H1 (cell line): Measurements from ENCODE around the gene CXCR4. TPM values are rescaled to one million over a fixed set of nuclear protein-coding genes. Genes with fewer than 3 reads are reported as not detected.

Experiments used
- CTCF ChIA-PET: fragments of 300-600 bp; sonication (Branson Sonifier 250); formaldehyde crosslinking; loops from one replicate; lab custom pipeline; 2021; ENCODE audit not compliant: partially characterized antibody; lab: Charles Lee
- POLR2A ChIA-PET: fragments of 300-600 bp; sonication (Branson Sonifier 250); formaldehyde crosslinking; loops from one replicate; lab custom pipeline; 2021; ENCODE audit warnings: inconsistent platforms; ENCODE audit not compliant: partially characterized antibody; lab: Charles Lee
- DNase-seq, 2 experiments: peaks; one replicate each; pipeline versions ENCODE4 v3.0.0 to v3.0.0-alpha.2; 2010 to 2022; ENCODE audit warnings: low spot score in 2 of 2, low read depth in 1 of 2, mixed read lengths in 1 of 2
- FAIRE-seq: peaks from 2 replicates; lab custom pipeline; 2011; peaks lifted over from hg19 to GRCh38; lab: Jason Lieb, UNC
- H2AFZ ChIP-seq: 2 replicates; pipeline ENCODE4 v1.8.1; 2012; ENCODE audit warnings: low read length, inconsistent platforms
- H2AK5ac ChIP-seq: 2 replicates; pipeline ENCODE4 v1.6.1; 2013; ENCODE audit warnings: low read depth, low read length
- H2BK120ac ChIP-seq: replicated peaks from 2 replicates; pipeline ENCODE3; 2013; ENCODE audit warnings: low read depth, low read length, inconsistent platforms
- H2BK12ac ChIP-seq: 2 replicates; pipeline ENCODE4 v1.6.1; 2013; ENCODE audit warnings: low read depth, low read length
- H2BK15ac ChIP-seq: 2 replicates; pipeline ENCODE4 v1.6.1; 2013; ENCODE audit warnings: low read length
- H2BK20ac ChIP-seq: 2 replicates; pipeline ENCODE4 v1.6.1; 2013; ENCODE audit warnings: low read length
- H2BK5ac ChIP-seq: 2 replicates; pipeline ENCODE4 v1.6.1; 2013; ENCODE audit warnings: low read depth, low read length
- H3K14ac ChIP-seq: 2 replicates; pipeline ENCODE4 v1.6.1; 2013; ENCODE audit warnings: inconsistent platforms; ENCODE audit not compliant: insufficient read length
- H3K18ac ChIP-seq: 2 replicates; pipeline ENCODE4 v1.6.1; 2013; ENCODE audit warnings: low read length; ENCODE audit errors: extremely low read depth
- H3K23ac ChIP-seq: 2 replicates; pipeline ENCODE4 v1.6.1; 2013; ENCODE audit warnings: inconsistent platforms; ENCODE audit not compliant: insufficient read length
- H3K23me2 ChIP-seq: 2 replicates; pipeline ENCODE4 v1.6.1; 2013; ENCODE audit warnings: low read depth, low read length
- H3K27ac ChIP-seq: 2 replicates; pipeline ENCODE4 v1.6.1; 2011; ENCODE audit warnings: low read depth, low read length, inconsistent platforms
- H3K27me3 ChIP-seq, 4 experiments: replicated peaks in 1 of 4; 1 replicate in 1 of 4; 2 replicates in 3 of 4; pipeline versions ENCODE4 v1.6.1 to v1.8.1; 2011 to 2013; ENCODE audit warnings: low read length in 3 of 4, mild to moderate bottlenecking in 3 of 4, inconsistent platforms in 2 of 4, mixed read lengths in 2 of 4, moderate library complexity in 1 of 4; ENCODE audit not compliant: control insufficient read depth in 3 of 4, insufficient read depth in 3 of 4; ENCODE audit errors: extremely low read depth in 1 of 4
- H3K36me3 ChIP-seq, 4 experiments: 2 replicates each; pipeline versions ENCODE4 v1.6.1 to v1.8.1; 2011 to 2013; ENCODE audit warnings: mild to moderate bottlenecking in 4 of 4, low read length in 3 of 4, moderate library complexity in 2 of 4, control low read depth in 1 of 4, inconsistent platforms in 1 of 4; ENCODE audit not compliant: insufficient read depth in 4 of 4, control insufficient read depth in 2 of 4
- H3K4ac ChIP-seq: replicated peaks from 2 replicates; pipeline ENCODE3; 2013; ENCODE audit warnings: low read length, low read depth, mixed read lengths, inconsistent platforms; ENCODE audit not compliant: insufficient read length
- H3K4me1 ChIP-seq, 4 experiments: replicated peaks in 1 of 4; 1 replicate in 1 of 4; 2 replicates in 3 of 4; pipeline versions ENCODE4 v1.6.1 to v1.8.1; 2011 to 2013; ENCODE audit warnings: low read length in 3 of 4, inconsistent platforms in 2 of 4, mixed read lengths in 1 of 4; ENCODE audit not compliant: insufficient read depth in 4 of 4, control insufficient read depth in 3 of 4
- H3K4me2 ChIP-seq, 2 experiments: 2 replicates each; pipeline versions ENCODE4 v1.6.1 to v1.8.1; 2011 to 2013; ENCODE audit warnings: low read depth in 2 of 2, low read length in 2 of 2, control low read depth in 1 of 2, inconsistent platforms in 1 of 2, mild to moderate bottlenecking in 1 of 2; ENCODE audit not compliant: insufficient read depth in 1 of 2
- H3K4me3 ChIP-seq, 4 experiments: fragments of 200-600, 300-600 bp in 1 of 4; sonication (generic), shearing (Covaris generic), sonication (Bioruptor Twin) in 1 of 4; 2 replicates each; pipeline versions ENCODE4 v1.5.1 to v1.8.1; 2011 to 2016; ENCODE audit warnings: low read length in 4 of 4, low read depth in 3 of 4, control low read depth in 2 of 4, inconsistent platforms in 2 of 4, mild to moderate bottlenecking in 2 of 4, mixed read lengths in 1 of 4, moderate library complexity in 1 of 4; ENCODE audit not compliant: insufficient read depth in 2 of 4; ENCODE audit errors: extremely low read depth in 1 of 4
- H3K56ac ChIP-seq: replicated peaks from 2 replicates; pipeline ENCODE3; 2013; ENCODE audit warnings: low read depth, mild to moderate bottlenecking, mixed read lengths, low read length, inconsistent platforms; ENCODE audit not compliant: insufficient read length
- H3K79me1 ChIP-seq: 2 replicates; pipeline ENCODE4 v1.6.1; 2013; ENCODE audit warnings: low read depth, low read length, control low read depth
- H3K79me2 ChIP-seq, 2 experiments: 2 replicates each; pipeline versions ENCODE4 v1.6.1 to v1.8.1; 2012 to 2013; ENCODE audit warnings: low read length in 2 of 2, mild to moderate bottlenecking in 2 of 2, inconsistent platforms in 1 of 2; ENCODE audit not compliant: insufficient read depth in 2 of 2, control insufficient read depth in 1 of 2
- H3K9ac ChIP-seq, 4 experiments: replicated peaks in 1 of 4; 1 replicate in 1 of 4; 2 replicates in 3 of 4; pipeline versions ENCODE4 v1.6.1 to v1.8.1; 2011 to 2013; ENCODE audit warnings: low read depth in 3 of 4, low read length in 3 of 4, control low read depth in 2 of 4, mild to moderate bottlenecking in 2 of 4, moderate library complexity in 2 of 4, inconsistent platforms in 1 of 4; ENCODE audit errors: extremely low read depth in 1 of 4
- H3K9me3 ChIP-seq, 2 experiments: 2 replicates each; pipeline versions ENCODE4 v1.6.1 to v1.8.1; 2012 to 2013; ENCODE audit warnings: mild to moderate bottlenecking in 2 of 2, moderate library complexity in 2 of 2, control low read depth in 1 of 2, inconsistent platforms in 1 of 2, low read depth in 1 of 2, low read length in 1 of 2, mixed read lengths in 1 of 2; ENCODE audit not compliant: insufficient read depth in 2 of 2
- H4K20me1 ChIP-seq, 2 experiments: replicated peaks in 1 of 2; 2 replicates each; pipeline versions ENCODE3 to v1.8.1; 2011 to 2013; ENCODE audit warnings: inconsistent platforms in 2 of 2, low read length in 2 of 2, mild to moderate bottlenecking in 1 of 2; ENCODE audit not compliant: insufficient read depth in 2 of 2, control insufficient read depth in 1 of 2
- H4K5ac ChIP-seq: 2 replicates; pipeline ENCODE4 v1.6.1; 2013; ENCODE audit warnings: low read length, low read depth, mixed read lengths, inconsistent platforms; ENCODE audit not compliant: insufficient read length
- H4K8ac ChIP-seq: 2 replicates; pipeline ENCODE4 v1.8.0; 2013; ENCODE audit warnings: mild to moderate bottlenecking, moderate library complexity, low read length, inconsistent platforms; ENCODE audit not compliant: insufficient read depth; ENCODE audit errors: extremely low read depth
- H4K91ac ChIP-seq: replicated peaks from 2 replicates; pipeline ENCODE3; 2013; ENCODE audit warnings: low read length, mixed read lengths, inconsistent platforms; ENCODE audit not compliant: insufficient read length
- HDAC2 ChIP-seq, 2 experiments: fragments of 300-600 bp in 1 of 2; sonication (generic) in 1 of 2; IDR thresholded peaks; 2 replicates each; pipeline ENCODE4 v1.6.1; 2011 to 2012; ENCODE audit warnings: low read depth in 2 of 2, low read length in 2 of 2, mild to moderate bottlenecking in 2 of 2, moderate library complexity in 2 of 2, borderline replicate concordance in 1 of 2, inconsistent platforms in 1 of 2
- HDAC6 ChIP-seq: IDR thresholded peaks from one replicate; pipeline ENCODE4 v1.7.1; 2012; ENCODE audit warnings: low read depth, mild to moderate bottlenecking, inconsistent platforms, low read length, moderate library complexity
- JUND ChIP-seq: IDR thresholded peaks from 2 replicates; pipeline ENCODE4 v1.6.1; 2011; ENCODE audit warnings: mild to moderate bottlenecking, improper control_type of control experiment, low read length
- KDM1A ChIP-seq: fragments of 200-600, 300-600 bp; sonication (generic); IDR thresholded peaks from 2 replicates; pipeline ENCODE4 v1.7.1; 2016; ENCODE audit warnings: mild to moderate bottlenecking, low read length, borderline replicate concordance
- RAD21 ChIP-seq, 2 experiments: IDR thresholded peaks in 1 of 2; conservative IDR thresholded peaks in 1 of 2; 2 replicates each; pipeline ENCODE4 v1.6.1; 2011; ENCODE audit warnings: low read depth in 2 of 2, low read length in 2 of 2, improper control_type of control experiment in 1 of 2, inconsistent platforms in 1 of 2, mild to moderate bottlenecking in 1 of 2, moderate library complexity in 1 of 2
- RBBP5 ChIP-seq: IDR thresholded peaks from 2 replicates; pipeline ENCODE4 v1.7.1; 2012; ENCODE audit warnings: low read depth, mild to moderate bottlenecking, inconsistent platforms, low read length, moderate library complexity, borderline replicate concordance
- RFX5 ChIP-seq: IDR thresholded peaks from 2 replicates; pipeline ENCODE4 v1.6.1; 2011; ENCODE audit warnings: low read depth, low read length, improper control_type of control experiment, borderline replicate concordance
- SIX5 ChIP-seq: IDR thresholded peaks from 2 replicates; pipeline ENCODE4 v1.6.1; 2011; ENCODE audit warnings: mild to moderate bottlenecking, low read depth, low read length
- TBP ChIP-seq: IDR thresholded peaks from 2 replicates; pipeline ENCODE4 v1.6.1; 2011; ENCODE audit warnings: low read depth, low read length, improper control_type of control experiment
- WGBS, 2 experiments: shearing (Covaris generic) in 1 of 2; methylation state at CpG; one replicate each; pipeline versions ENCODE4 v1.1.6 to v1.1.7; 2013 to 2015; ENCODE audit warnings: low lambda C conversion rate in 2 of 2, mixed read lengths in 2 of 2, inconsistent platforms in 1 of 2, low coverage in 1 of 2, missing lambda C conversion rate in 1 of 2; ENCODE audit not compliant: insufficient replicate concordance in 2 of 2, insufficient coverage in 1 of 2, insufficient read length in 1 of 2; ENCODE audit errors: extremely low coverage in 1 of 2, missing lambda C conversion rate in 1 of 2; 5-methylcytosine and 5-hydroxymethylcytosine counted together
- polyA plus RNA-seq, 7 experiments: library from polyadenylated mRNA; depleted of rRNA in 3 of 7; stranded (reverse) in 5 of 7; unstranded in 2 of 7; fragments of >200 nt in 5 of 7; fragments of 200-250 nt in 2 of 7; gene quantifications; 1 replicate in 5 of 7; 2 replicates in 1 of 7; 4 replicates in 1 of 7; pipeline versions ENCODE4 v1.2.1 to v1.2.3, GENCODE V29; 2011 to 2013; ENCODE audit warnings: missing spikeins in 2 of 7, mixed read lengths in 2 of 7
- total RNA-seq: library from RNA; stranded (reverse); fragmentation: NEBNext Ultra II Directional; extraction: Animal tissue kit (Norgen Biotek cat#: 25700); gene quantifications from 2 replicates; pipeline ENCODE4 v1.2.1, GENCODE V29; 2021
- TF ChIP-seq, protein P1 (sequence below): IDR thresholded peaks from 2 replicates; pipeline ENCODE4 v1.6.1; 2011; ENCODE audit warnings: low read length, improper control_type of control experiment

The CXCR4 gene
- total and polyA plus RNA-seq, 2 of the 8 experiments (the other 6 are each of a cell fraction or from before 2014, with no cell fraction given): 1.8 to 2.8 TPM

DNA sequence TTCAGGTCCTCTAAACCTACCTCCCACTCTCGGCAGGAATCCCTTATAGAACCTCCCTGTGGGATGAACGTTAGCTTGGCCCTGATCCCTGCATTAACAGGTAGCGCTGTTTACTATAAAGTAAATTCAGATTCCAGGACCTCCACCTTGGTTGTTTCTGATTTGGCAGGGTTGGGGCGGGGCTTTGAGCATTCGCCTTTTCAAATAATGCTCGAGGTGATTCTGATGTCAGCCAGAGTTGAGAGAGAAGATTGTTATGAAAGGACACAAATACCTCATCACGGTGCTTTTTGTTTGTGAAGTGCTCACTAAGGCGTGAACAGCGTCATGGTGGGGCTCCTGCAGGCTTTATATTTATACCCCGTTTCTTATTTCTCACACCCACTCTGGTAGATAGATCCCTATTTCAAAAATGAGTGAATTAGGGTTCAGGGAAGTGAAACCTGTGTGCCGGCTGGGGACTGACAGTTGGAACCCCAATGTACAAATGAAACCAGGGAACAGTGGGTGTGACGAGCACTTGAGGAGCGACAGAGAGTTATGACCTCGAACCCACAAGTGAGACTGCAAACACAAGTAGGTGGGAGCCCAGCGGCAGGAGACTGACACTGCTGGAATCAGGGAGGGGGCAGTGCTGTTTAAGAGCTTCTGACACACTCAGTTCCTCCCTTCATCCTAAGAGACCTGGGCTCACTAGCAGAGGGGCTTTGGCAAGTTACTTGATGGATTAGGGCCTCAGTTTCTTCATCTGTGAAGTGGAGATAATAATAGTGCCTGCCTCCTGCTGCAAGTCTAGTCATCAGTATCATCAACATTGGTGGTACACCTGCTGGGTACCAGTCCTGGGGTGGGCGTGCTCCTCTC is 14.2 kb upstream of the CXCR4 start:
- no peak overlapping the region for H2AK5ac ChIP-seq
- no peaks in the 10 kb centered on the region for H3K36me3 ChIP-seq
- no peak overlapping the region for H3K27ac ChIP-seq
- H3K9me3 ChIP-seq: no peaks in the 10 kb centered on the region
- no peak overlapping the region for H3K18ac ChIP-seq
- H3K4me3 ChIP-seq: no peak overlapping the region
- no peak overlapping the region for H3K9ac ChIP-seq
- H4K5ac ChIP-seq: no peak overlapping the region
- H4K8ac ChIP-seq: no peak overlapping the region
- H2BK5ac ChIP-seq: no peak overlapping the region
- no peak overlapping the region for H2BK120ac ChIP-seq
- H3K14ac ChIP-seq: no peak overlapping the region
- no peak overlapping the region for H2BK15ac ChIP-seq
- TF ChIP-seq SIX5 (no peak), HDAC6 (no peak), KDM1A (no peak), JUND (no peak), HDAC2 (IDR thresholded peaks at IDR 0.05; ENCODE audit: borderline replicate concordance in 1 of 2, low read depth in 2 of 2, low read length in 2 of 2) (no peak), RAD21 (IDR thresholded peaks at IDR 0.05 in 1 of 2, conservative IDR thresholded peaks at IDR 0.05 in 1 of 2; ENCODE audit: low read depth in 2 of 2, low read length in 2 of 2) (no peak), RBBP5 (no peak), TBP (no peak), RFX5 (no peak)
- TF ChIP-seq, protein P1, sequence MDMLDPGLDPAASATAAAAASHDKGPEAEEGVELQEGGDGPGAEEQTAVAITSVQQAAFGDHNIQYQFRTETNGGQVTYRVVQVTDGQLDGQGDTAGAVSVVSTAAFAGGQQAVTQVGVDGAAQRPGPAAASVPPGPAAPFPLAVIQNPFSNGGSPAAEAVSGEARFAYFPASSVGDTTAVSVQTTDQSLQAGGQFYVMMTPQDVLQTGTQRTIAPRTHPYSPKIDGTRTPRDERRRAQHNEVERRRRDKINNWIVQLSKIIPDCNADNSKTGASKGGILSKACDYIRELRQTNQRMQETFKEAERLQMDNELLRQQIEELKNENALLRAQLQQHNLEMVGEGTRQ: no peak
- TF ChIP-seq, all 59 proteins: peak for 0
- Histone ChIP-seq H2BK20ac (no peak overlapping the region), H3K79me2 (no peaks in the 10 kb centered on the region), H3K23me2 (peaks cover 2% of the 10 kb centered on the region; the same call in 1 of the 2 replicates), H3K4ac (no peak overlapping the region), H3K79me1 (no peaks in the 10 kb centered on the region), H4K20me1 (no peaks in the 10 kb centered on the region), H3K4me1 (no peaks in the 10 kb centered on the region), H3K23ac (no peak overlapping the region), H3K4me2 (no peak overlapping the region), H2AFZ (no peak overlapping the region), H4K91ac (no peak overlapping the region), H2BK12ac (no peak overlapping the region), H3K27me3 (peaks cover 0 to 1% (median 0%) of the 10 kb centered on the region in 4 experiments; a peak in 1 of 7 replicates), H3K56ac (no peak overlapping the region)
- no peak for FAIRE-seq
- CTCF ChIA-PET: interaction anchor here (0.5 to 3.2 kb wide), 5 partner anchors 91 to 252 kb away, joined by 3 to 12 read pairs (median 6); no protein-coding TSS in a partner anchor
- no peak for DNase-seq
- POLR2A ChIA-PET: no interaction called here
- WGBS, 2 experiments: 82% methylated on average over 16 of the region's 16 CpGs; no CpG with 5 or more reads in 1 of the 2 experiments
